ENCODE data around the gene SMAP2.

Gene SMAP2

DNA sequence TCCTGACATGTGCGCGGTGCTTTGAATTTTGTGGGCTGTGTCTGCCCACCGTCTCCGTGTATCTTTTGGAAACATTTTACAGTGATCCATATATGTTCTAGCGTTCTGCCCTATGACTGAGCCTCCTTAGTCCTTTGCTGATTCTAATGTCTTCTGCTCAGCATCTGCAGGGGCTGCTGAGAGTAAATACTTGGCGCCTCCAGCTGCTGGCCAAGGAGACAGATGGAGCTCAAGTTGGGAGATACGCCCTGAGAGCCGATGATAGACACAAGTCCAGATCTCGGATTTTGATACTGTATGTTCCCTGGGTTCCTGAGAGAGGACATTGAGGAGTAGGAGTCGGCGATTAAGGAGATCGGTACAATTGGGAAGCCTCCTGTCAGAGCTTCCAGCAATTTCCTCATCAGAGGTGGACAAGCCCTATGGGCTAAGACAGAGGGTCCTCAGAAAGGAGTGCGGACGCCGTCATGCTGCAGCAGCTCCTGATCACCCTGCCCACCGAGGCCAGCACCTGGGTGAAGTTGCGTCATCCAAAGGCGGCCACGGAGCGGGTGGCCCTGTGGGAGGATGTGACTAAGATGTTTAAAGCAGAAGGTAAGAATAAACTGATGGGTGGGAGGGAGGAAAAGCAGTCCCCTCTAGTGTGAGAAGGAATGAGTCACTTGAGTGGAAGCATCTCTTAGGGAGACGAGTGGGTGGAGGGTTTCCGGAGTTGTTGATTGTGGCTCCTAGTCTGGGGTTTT lies 77.1 kb downstream of the SMAP2 start:
- H3K4me3 ChIP-seq (ENCODE audit: low read depth, low read length): peak overlapping the region; percentile 78
- DNase-seq (ENCODE audit: low read depth): peak; percentile 60

DNA sequence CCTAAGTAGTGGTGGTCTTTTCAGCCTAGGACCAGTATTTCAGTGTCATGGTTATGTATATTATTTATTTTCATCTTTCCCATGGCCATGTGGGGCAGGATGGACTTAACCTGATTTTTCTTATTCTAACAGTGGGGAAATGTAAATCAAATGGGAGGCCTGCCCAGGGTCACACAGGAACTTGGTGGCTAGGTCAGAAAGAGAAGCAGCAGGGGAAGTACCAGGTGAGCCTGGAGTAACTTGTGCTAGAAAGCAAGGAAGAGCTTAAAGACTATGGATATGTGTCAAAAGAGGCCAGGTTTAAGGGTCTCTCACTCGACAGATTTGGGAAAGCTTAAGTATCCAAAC lies 77.7 kb downstream of the SMAP2 start:
- H3K4me3 ChIP-seq (ENCODE audit: low read depth, low read length): peak overlapping the region; percentile 78
- DNase-seq (ENCODE audit: low read depth): no peak

DNA sequence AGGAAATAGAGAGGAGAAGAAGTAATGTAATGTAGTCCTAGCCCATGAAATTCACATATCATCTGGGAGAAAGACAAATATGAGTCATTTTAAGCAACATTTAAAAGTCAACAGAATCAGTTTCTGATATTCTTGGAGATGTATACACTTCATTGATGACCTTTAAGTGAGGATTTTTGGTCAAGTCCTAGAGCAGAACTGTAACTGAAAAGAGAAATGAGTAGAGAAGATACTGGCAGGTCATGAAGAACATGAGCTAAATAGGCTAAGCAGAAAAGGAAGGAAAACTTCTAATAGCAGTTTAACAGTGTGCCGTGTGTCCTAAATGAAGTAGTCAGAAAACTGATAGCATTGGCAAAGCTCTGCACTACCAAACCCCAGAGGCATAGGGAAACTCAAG lies 81.3 kb downstream of the SMAP2 start:
- no peak overlapping the region for H3K4me3 ChIP-seq (ENCODE audit: low read depth, low read length)
- DNase-seq (ENCODE audit: low read depth): no peak

DNA sequence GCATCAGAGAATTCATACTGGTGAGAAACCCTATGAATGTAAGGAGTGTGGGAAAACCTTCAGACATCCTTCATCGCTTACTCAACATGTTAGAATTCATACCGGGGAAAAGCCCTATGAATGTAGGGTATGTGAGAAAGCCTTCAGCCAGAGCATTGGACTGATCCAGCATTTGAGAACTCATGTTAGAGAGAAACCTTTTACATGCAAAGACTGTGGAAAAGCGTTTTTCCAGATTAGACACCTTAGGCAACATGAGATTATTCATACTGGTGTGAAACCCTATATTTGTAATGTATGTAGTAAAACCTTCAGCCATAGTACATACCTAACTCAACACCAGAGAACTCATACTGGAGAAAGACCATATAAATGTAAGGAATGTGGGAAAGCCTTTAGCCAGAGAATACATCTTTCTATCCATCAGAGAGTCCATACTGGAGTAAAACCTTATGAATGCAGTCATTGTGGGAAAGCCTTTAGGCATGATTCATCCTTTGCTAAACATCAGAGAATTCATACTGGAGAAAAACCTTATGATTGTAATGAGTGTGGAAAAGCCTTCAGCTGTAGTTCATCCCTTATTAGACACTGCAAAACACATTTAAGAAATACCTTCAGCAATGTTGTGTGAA lies 89.5 kb downstream of the SMAP2 start:
- no peak for DNase-seq (ENCODE audit: low read depth)
- H3K4me3 ChIP-seq (ENCODE audit: low read depth, low read length): no peak overlapping the region

DNA sequence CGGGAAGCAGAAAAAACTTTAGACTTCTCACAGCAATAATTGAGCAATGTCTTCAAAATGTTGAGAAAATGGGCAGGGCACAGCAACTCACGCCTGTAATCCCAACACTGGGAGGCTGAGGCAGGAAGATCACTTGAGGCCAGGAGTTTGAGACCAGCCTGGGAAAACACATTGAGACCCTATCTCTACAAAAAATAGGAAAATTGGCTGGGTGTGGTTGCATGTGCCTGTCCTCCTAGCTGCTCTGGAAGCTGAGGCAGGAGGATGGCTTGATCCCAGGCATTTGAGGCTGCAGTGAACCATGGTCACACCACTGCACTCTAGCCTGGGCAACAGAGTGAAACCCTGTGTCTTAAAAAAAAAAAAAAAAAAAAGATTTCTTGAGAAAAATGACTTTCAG lies 95.8 kb downstream of the SMAP2 start:
- no peak overlapping the region for H3K4me3 ChIP-seq (ENCODE audit: low read depth, low read length)
- no peak for DNase-seq (ENCODE audit: low read depth)
